ENCODE measurements around the gene GGT5. TPM values are rescaled to one million over a fixed set of nuclear protein-coding genes. Genes with fewer than 3 reads are reported as not detected.

Gene GGT5
- total and polyA plus RNA-seq, 2 experiments from 2014 or later: 0.21 to 3.6 TPM

- no peaks in the 10 kb centered on the region for H3K4me1 ChIP-seq (ENCODE audit: low read depth)
- no peak for DNase-seq (ENCODE audit: low read depth in 1 of 2, low spot score in 1 of 2)
- no peak overlapping the region for H3K27ac ChIP-seq
- H3K9me3 ChIP-seq (ENCODE audit: low read depth): no peaks in the 10 kb centered on the region
- TF ChIP-seq CTCF (IDR thresholded peaks at IDR 0.05; ENCODE audit: low read depth, low read length): no peak
- no peaks in the 10 kb centered on the region for H3K27me3 ChIP-seq
- H3K4me3 ChIP-seq: no peak overlapping the region
- no peaks in the 10 kb centered on the region for H3K36me3 ChIP-seq
These were observed 56.1 kb downstream of the GGT5 start for GRCh38 chr22:24188705-24189248.

- Histone ChIP-seq H3K36me3 (no peaks in the 10 kb centered on the region), H3K27ac (no peak overlapping the region), H3K27me3 (no peaks in the 10 kb centered on the region), H3K4me1 (ENCODE audit: low read depth) (no peaks in the 10 kb centered on the region), H3K9me3 (ENCODE audit: low read depth) (no peaks in the 10 kb centered on the region), H3K4me3 (no peak overlapping the region)
- no peak for TF ChIP-seq CTCF (IDR thresholded peaks at IDR 0.05; ENCODE audit: low read depth, low read length)
- DNase-seq (ENCODE audit: low read depth in 1 of 2, low spot score in 1 of 2): no peak
These were observed 56.9 kb downstream of the GGT5 start for GRCh38 chr22:24187731-24188644.

GRCh38 chr22:24186892-24187670 is 57.8 kb downstream of the GGT5 start:
- H3K4me3 ChIP-seq: no peak overlapping the region
- H3K27ac ChIP-seq: no peak overlapping the region
- no peaks in the 10 kb centered on the region for H3K4me1 ChIP-seq (ENCODE audit: low read depth)
- H3K27me3 ChIP-seq: no peaks in the 10 kb centered on the region
- no peak for TF ChIP-seq CTCF (IDR thresholded peaks at IDR 0.05; ENCODE audit: low read depth, low read length)
- no peaks in the 10 kb centered on the region for H3K36me3 ChIP-seq
- no peaks in the 10 kb centered on the region for H3K9me3 ChIP-seq (ENCODE audit: low read depth)
- no peak for DNase-seq (ENCODE audit: low read depth in 1 of 2, low spot score in 1 of 2)

GRCh38 chr22:24186352-24186740 is 58.5 kb downstream of the GGT5 start:
- no peak for TF ChIP-seq CTCF (IDR thresholded peaks at IDR 0.05; ENCODE audit: low read depth, low read length)
- no peak overlapping the region for H3K27ac ChIP-seq
- H3K27me3 ChIP-seq: no peaks in the 10 kb centered on the region
- H3K4me1 ChIP-seq (ENCODE audit: low read depth): no peaks in the 10 kb centered on the region
- no peaks in the 10 kb centered on the region for H3K9me3 ChIP-seq (ENCODE audit: low read depth)
- H3K36me3 ChIP-seq: no peaks in the 10 kb centered on the region
- H3K4me3 ChIP-seq: no peak overlapping the region
- DNase-seq (ENCODE audit: low read depth in 1 of 2, low spot score in 1 of 2): no peak

GRCh38 chr22:24185501-24186351 is 59.2 kb downstream of the GGT5 start:
- Histone ChIP-seq H3K4me1 (ENCODE audit: low read depth) (no peaks in the 10 kb centered on the region), H3K27ac (no peak overlapping the region), H3K4me3 (no peak overlapping the region), H3K9me3 (ENCODE audit: low read depth) (no peaks in the 10 kb centered on the region), H3K27me3 (no peaks in the 10 kb centered on the region), H3K36me3 (no peaks in the 10 kb centered on the region)
- TF ChIP-seq CTCF (IDR thresholded peaks at IDR 0.05; ENCODE audit: low read depth, low read length): no peak
- DNase-seq (ENCODE audit: low read depth in 1 of 2, low spot score in 1 of 2): no peak

Data from cardiac muscle cell (in vitro differentiated cells and primary cell).